ENCODE measurements around the gene SLC48A1.
A peak's percentile ranks its signal among the peaks of the same experiment; 100 is the strongest.

SLC48A1 gene

GRCh38 chr12:47777151-47777550 lies 4.1 kb downstream of the SLC48A1 start:
- DNase-seq (ENCODE audit: low read depth in 2 of 2) = no peak

GRCh38 chr12:47777741-47778558 lies 4.9 kb downstream of the SLC48A1 start:
- DNase-seq (ENCODE audit: low read depth in 2 of 2) = no peak

DNA sequence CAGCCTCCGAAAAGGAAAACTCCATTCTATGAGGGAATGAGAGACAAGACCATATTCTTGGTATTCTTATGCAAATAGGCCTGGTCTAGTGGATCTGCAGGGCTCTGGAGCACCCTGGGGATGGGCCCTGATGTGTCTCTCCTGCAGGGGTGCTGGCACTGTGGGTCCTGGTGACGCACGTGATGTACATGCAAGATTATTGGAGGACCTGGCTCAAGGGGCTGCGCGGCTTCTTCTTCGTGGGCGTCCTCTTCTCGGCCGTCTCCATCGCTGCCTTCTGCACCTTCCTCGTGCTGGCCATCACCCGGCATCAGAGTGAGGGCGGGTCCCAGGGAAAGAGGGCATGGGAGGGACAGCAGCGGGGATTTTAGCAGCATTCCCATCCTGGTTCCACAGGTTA lies 5.8 kb downstream of the SLC48A1 start:
- DNase-seq (ENCODE audit: low read depth in 2 of 2) = no peak

DNA sequence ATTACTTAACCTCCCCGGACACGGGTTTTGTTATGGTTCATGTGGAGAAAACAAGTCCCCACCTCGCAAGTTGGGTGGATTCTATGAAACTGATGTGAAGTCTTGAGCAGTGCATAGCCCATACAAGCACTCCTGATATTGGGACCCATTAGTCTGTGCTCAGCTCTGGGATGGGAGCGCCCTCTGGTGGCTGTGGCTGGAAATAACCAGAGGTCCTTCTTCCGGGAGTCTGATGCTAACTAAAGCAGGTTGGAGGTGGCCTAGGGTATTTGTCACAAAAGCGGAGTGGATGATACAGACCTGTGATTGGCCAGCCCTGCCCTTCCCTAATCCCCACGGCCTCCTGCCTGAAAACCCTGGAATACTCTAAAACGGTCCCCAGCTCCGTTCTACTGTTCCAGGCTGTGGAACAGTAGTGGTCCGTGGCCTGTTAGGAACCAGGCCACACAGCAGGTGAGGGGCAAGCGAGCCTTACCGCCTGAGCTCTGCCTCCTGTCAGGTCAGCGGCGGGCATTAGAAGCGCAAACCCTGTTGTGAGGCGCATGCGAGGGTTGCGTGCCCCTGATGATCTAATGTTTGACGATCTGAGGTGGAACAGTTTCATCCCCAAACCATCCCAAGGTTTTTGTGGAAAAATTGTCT lies 6.4 kb downstream of the SLC48A1 start:
- peak; percentile 94 to 96 for DNase-seq (ENCODE audit: low read depth in 2 of 2)

DNA sequence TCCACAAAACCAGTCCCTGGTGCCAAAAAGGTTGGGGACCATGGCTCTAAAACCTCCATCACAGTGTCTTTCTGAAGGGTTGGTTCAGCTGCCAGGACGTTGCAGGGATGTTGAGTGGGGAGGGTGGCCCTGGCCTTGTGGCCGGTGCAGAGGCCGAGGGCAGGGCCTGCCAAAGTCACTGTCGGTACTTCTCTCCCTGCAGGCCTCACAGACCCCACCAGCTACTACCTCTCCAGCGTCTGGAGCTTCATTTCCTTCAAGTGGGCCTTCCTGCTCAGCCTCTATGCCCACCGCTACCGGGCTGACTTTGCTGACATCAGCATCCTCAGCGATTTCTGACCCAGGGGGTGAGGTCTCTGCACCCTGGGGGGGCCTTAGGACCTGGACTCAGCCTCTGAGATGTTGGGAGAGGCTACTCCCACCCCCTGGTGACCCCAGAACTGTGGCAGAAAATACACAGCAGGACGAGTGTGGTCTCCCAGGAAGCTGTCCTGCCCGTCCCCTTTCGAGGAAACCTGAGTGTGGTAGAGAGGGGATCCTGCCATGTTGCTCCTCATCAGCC lies 7.0 kb downstream of the SLC48A1 start:
- DNase-seq (ENCODE audit: low read depth in 2 of 2) = no peak

- DNase-seq (ENCODE audit: low read depth in 2 of 2) = no peak
These were observed 8.7 kb downstream of the SLC48A1 start for GRCh38 chr12:47781479-47782371.

DNA sequence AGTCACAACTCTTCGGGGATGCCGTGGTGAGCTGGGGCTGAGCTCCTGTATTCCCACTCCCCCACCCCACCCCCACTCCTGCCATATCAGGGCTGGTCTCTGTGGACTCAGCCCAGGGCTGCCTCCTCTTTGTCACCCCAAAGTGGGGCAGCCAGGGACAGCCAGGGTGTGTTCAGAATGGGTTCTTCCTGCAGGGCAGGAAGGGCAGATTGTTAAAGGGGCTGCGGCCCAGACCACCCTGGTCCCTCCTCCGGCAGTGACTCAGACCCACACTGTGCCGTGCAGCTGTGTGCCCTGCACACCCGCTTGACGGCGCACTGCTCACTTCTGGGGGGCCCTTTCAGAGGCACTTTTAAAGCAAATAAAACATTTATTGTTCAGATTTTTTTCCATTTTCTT lies 9.3 kb downstream of the SLC48A1 start:
- no peak for DNase-seq (ENCODE audit: low read depth in 2 of 2)

- DNase-seq (ENCODE audit: low read depth in 2 of 2) = no peak
These were observed 10.2 kb downstream of the SLC48A1 start for GRCh38 chr12:47783024-47783755.

GRCh38 chr12:47783821-47784819 lies 11.1 kb downstream of the SLC48A1 start:
- DNase-seq (ENCODE audit: low read depth in 2 of 2) = no peak

DNA sequence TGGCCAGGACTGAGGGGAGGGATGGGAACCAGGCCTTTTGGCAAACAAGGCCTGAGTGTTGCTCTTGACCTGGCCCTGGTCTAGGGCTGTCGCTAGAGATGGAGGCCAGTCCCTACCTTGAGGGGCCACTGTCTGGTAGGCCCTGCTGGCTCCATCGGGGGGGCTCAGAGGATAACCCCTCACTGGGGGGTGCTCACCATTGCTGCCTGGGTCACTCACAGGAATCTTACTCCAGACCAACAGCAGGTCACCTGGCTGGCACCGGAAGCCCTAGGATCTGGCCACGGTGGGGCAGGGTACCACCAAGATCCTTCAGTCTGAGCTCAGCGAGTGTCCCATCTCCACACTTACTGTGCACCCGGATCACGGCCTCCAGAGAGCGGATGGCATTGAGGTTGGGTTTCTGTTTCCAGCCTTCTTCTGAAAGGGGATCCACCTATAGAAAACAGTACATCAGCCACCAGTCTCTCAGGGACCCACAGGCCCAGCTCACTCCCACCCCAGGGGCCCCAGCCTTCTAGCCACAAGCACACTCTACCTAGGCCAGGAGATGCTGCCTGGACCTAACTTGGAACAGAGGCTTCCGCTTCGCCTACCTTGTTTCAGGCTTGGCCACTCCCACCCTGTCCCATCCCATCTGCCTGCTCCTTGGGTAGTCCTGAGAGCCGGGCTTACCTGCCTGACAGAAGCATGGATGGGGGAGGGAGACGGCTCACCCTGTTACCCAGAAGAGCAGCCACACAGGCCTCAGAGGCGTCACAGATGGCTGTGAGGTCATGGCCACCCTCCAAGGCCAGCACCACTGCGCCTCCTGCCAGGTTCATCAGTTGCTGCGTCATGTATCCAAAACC lies 12.2 kb downstream of the SLC48A1 start:
- no peak for DNase-seq (ENCODE audit: low read depth in 2 of 2)

DNA sequence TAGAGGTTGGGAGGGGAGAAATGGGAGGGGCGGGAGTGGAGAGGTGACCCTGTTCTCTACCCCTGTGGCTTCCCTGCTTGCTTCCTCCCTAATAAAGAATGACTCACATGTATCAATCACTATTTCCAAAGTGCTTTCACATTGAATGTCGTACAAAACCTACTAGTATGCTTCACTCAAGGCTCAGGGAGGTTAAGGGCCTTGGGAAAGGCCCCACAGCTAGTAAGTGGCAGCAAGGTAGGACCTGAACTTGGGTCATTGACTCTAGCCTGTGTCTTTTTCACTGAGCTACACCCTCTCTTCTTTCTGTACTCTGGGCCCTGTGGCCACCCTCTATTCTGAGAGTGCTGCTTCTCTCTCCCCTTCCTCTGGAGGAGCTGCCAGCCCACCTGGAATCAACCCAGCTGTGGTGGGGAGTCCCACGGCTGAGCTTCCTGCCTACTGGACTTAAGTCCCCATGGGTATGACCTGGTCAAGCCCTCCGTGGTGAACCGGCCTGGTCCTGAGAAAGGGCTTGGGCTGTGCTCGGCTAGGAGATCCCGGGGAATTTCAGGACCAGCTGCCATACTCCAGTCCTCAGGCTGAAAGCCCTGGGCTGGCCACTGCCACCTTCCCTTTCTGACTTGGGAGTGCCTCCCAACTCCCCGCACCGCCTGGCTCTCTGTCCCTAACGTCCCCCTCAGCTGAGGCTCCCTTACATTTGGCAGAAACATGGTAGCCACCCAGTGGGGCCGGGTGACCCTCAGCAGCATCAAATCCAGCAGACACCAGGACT lies 13.0 kb downstream of the SLC48A1 start:
- DNase-seq (ENCODE audit: low read depth in 2 of 2) = no peak

DNA sequence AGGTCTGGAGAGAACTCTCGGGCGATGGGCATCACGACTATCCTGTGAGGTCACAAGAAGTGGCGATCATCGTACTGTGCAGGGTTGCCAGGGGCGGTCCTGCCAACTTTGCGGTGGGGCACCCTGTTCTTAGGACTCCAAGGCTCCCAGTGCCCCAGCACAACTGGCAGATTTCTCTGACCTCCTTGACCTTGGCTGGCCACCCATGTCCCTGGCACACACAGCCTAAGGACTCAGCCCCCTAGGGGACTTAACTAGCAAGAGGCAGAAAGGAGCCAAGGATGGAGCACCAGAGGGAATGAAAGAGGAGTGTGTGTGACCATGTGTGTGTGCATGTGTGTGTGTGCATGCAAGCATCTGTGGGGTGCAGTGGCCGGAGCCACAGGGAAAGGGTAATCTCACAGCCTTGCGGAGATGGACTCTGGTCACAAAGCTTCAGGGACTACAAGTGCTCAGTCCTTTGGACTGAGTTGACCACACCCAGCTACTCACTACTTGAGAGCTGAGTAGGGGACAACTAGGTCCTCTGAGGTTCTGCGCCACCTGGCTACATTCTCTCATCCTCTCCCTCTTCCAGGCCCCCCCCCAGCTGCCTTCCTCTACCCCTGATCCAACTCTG lies 13.7 kb downstream of the SLC48A1 start:
- DNase-seq (ENCODE audit: low read depth in 2 of 2) = no peak

DNA sequence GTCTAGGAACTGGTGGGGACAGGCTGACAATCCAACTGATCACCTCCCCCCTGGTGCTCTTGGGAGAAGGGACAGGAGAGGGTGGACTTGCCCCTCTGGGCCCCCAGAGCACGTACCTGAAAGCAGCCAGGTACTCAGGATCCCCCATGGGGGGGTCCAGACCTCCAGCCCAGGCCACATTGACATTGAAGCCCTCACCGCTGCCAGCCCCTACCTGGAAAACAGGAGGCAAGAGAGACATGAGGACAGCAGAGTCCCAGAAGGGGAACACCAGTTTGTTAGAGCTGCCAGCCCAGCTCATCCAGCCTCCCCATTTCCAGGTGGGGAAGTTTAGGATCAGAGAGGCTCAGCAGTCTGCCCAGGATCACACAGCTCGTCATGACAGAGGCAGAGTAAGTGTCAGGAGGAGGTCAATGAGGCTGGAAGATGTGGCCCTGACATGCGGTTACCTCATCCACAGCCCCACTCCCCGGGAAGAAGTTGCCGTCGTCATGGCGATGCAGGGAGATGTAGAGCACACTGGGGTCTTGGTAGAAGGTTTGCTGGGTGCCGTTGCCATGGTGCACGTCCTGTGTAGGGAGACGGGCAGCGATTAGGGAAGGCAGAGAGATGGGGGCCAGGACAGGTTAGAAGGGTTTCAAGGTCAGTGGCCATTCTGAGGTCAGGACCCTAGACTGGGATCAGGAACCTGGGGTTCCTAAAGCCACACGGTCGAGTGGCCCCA lies 14.7 kb downstream of the SLC48A1 start:
- DNase-seq (ENCODE audit: low read depth in 2 of 2) = no peak

DNA sequence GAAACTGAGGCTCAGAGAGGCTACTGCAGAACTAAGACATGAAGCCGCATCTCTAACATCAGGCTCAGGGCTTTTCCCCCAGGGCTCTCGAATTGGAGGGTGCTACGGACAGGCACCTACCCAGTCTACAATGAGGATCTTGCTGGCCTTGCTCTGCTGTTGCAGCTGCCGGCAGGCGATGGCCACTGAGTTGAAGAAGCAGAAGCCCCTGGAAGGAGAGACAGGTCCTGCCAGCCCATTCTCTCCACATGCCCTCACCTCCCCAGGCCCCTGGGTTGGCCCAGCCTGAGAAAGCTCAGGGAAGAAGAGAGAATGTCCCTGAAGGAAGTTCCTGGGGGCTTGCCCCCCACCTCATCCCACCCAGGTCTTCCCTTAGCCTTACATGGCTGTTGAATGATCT lies 16.1 kb downstream of the SLC48A1 start:
- no peak for DNase-seq (ENCODE audit: low read depth in 2 of 2)

GRCh38 chr12:47789712-47790489 lies 16.9 kb downstream of the SLC48A1 start:
- no peak for DNase-seq (ENCODE audit: low read depth in 2 of 2)

DNA sequence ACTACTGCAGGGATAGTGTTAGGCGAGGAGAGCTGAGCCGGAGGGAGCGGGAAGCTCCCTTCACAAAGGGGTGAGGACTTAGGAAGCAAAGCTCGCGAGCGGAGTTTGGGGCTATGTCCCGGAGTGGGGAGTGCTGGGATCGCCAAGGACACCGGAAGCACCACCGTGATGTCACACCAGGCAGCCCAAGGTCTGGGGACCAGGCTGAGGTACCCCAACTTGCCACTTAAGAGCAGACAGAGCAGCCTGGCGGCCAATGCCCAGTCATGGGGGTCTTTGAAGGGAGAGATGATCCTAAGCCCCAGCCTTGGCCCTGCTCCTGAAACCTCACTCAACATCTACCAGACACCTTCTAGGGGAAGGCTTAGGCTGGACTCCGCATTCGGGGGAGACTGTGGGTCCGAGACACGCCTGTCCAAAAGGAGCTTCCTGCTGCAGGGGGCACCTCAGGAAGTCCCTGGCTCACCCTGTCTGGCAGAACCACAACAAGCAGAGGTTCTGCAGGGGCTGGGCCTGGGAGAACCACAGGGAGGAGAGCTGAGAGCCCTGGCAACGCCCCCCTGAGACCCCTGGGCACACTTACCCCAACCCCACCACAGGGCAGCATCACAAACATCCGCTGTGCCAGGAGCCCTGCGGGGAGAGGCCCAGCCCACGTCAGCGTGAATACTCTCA lies 17.8 kb downstream of the SLC48A1 start:
- no peak for DNase-seq (ENCODE audit: low read depth in 2 of 2)

Measured in stimulated activated CD4-positive, alpha-beta T cell treated with anti-CD3 and anti-CD28 coated beads, Interleukin-1b, Interleukin-23, amount 100 ng/mL, for 4 hours (primary cell).